Measurements from ENCODE around the gene NTM. TPM values are rescaled to one million over a fixed set of nuclear protein-coding genes. Genes with fewer than 3 reads are reported as not detected.

NTM gene
- total RNA-seq, 4 donors from 2014 or later = 0.40 to 3.1 (median 2.1) TPM; not detected in 1

GRCh38 chr11:131345406-131345805 is 25.0 kb upstream of the NTM start:
- TF ChIP-seq POLR2AphosphoS5 (IDR thresholded peaks at IDR 0.05) (no peak), POLR2A (IDR thresholded peaks at IDR 0.05) (no peak), EP300 (IDR thresholded peaks at IDR 0.05; ENCODE audit: low read depth) (no peak), CTCF (IDR thresholded peaks at IDR 0.05) (no peak)
- H3K4me3 ChIP-seq = no peak overlapping the region
- H3K9me3 ChIP-seq = no peaks in the 10 kb centered on the region
- no peaks in the 10 kb centered on the region for H3K27me3 ChIP-seq
- in situ Hi-C loops (cut with MboI; ENCODE audit: low pct_ligation_motif_present in 1 of 4, low pct_unique_long_range_greater_than_20kb in 1 of 4, low sequenced_read_pairs in 3 of 4) = no loop called here
- H3K4me1 ChIP-seq = no peaks in the 10 kb centered on the region
- no peak for DNase-seq
- H3K27ac ChIP-seq = no peak overlapping the region
- WGBS, 2 donors (ENCODE audit: low coverage in 1 of 2) = 83 to 93% methylated on average over 2 to 3 of the region's 3 CpGs
- intact Hi-C loops (cut with DNase I; ENCODE audit: low total_unique reads) = no loop called here
- H3K36me3 ChIP-seq = no peaks in the 10 kb centered on the region

DNA sequence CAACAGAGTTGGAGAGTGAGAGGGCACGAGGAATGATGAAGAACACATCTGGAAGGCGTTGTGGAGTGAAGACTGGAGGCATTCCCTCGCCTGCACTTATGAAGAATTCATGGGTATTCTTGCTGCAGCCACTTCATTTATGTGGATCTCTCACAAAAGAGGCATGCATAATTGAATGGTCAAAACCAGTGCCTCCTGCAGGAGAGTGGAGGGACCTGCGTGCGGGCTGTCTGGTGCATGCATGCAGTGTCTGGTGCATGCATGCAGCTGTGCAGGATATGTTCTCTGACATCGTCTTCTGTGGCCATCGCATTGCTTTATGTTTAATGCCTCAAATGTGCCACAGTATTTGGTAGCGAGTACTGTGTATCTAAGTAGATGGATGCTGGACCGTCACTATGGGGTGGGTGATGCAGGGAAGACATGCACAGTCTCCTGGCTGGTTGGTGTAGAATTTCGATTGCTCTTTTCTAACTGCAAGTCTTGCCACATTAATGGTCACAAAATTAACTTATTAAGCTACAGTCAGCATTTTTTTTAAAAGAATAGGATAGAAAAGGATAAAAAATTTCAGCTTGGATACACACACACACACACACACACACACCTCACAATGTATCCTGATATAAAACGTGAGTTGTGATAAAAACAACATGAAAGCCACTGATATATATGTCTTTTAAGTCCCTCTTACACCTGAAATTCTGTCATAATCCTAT is 20.9 kb upstream of the NTM start:
- no peak for DNase-seq
- intact Hi-C loops (cut with DNase I; ENCODE audit: low total_unique reads) (no loop called here), in situ Hi-C loops (cut with MboI; ENCODE audit: low pct_ligation_motif_present in 1 of 4, low pct_unique_long_range_greater_than_20kb in 1 of 4, low sequenced_read_pairs in 3 of 4) (no loop called here)
- no peaks in the 10 kb centered on the region for H3K36me3 ChIP-seq
- no peak overlapping the region for H3K27ac ChIP-seq
- no peak for TF ChIP-seq POLR2AphosphoS5 (IDR thresholded peaks at IDR 0.05)
- no peak for TF ChIP-seq POLR2A (IDR thresholded peaks at IDR 0.05)
- no peak for TF ChIP-seq CTCF (IDR thresholded peaks at IDR 0.05)
- TF ChIP-seq EP300 (IDR thresholded peaks at IDR 0.05; ENCODE audit: low read depth) = no peak
- H3K27me3 ChIP-seq = no peaks in the 10 kb centered on the region
- H3K9me3 ChIP-seq = no peaks in the 10 kb centered on the region
- no peak overlapping the region for H3K4me3 ChIP-seq
- no peaks in the 10 kb centered on the region for H3K4me1 ChIP-seq
- WGBS, 2 donors (ENCODE audit: low coverage in 1 of 2) = 68 to 77% methylated on average over 5 to 11 of the region's 11 CpGs

GRCh38 chr11:131350872-131351271 is 19.5 kb upstream of the NTM start:
- in situ Hi-C loops (cut with MboI; ENCODE audit: low pct_ligation_motif_present in 1 of 4, low pct_unique_long_range_greater_than_20kb in 1 of 4, low sequenced_read_pairs in 3 of 4) (no loop called here), intact Hi-C loops (cut with DNase I; ENCODE audit: low total_unique reads) (no loop called here)
- Histone ChIP-seq H3K4me1 (no peaks in the 10 kb centered on the region), H3K27ac (no peak overlapping the region), H3K27me3 (no peaks in the 10 kb centered on the region), H3K9me3 (no peaks in the 10 kb centered on the region), H3K4me3 (no peak overlapping the region), H3K36me3 (no peaks in the 10 kb centered on the region)
- WGBS, 2 donors (ENCODE audit: low coverage in 1 of 2) = 72 to 93% methylated on average over 4 to 9 of the region's 9 CpGs
- TF ChIP-seq CTCF (IDR thresholded peaks at IDR 0.05) = no peak
- TF ChIP-seq EP300 (IDR thresholded peaks at IDR 0.05; ENCODE audit: low read depth) = no peak
- no peak for TF ChIP-seq POLR2AphosphoS5 (IDR thresholded peaks at IDR 0.05)
- TF ChIP-seq POLR2A (IDR thresholded peaks at IDR 0.05) = no peak
- DNase-seq = no peak

DNA sequence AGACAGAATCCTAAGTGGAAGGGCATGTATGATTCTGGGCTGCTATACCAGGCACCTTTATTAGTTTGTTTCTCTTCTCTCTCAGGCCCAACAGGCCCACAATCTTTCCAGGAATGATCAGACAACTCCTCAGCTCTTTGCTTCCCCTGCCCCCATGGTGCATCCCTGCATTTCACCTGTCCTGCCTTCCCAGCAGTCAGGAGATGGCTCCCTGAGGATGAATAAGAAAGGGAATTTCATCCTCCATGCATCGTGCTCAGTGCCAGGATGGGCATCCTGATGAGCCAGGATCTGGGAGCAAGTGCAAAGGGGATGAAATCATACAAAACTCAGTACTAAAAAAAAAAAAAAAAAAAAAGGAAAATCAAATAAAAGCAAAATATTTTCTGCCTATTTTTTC is 18.6 kb upstream of the NTM start:
- no peaks in the 10 kb centered on the region for H3K27me3 ChIP-seq

More for the DNA sequence above, 18.6 kb upstream of the NTM start:
- TF ChIP-seq POLR2A (IDR thresholded peaks at IDR 0.05) (no peak), CTCF (IDR thresholded peaks at IDR 0.05) (no peak)
- Histone ChIP-seq H3K27ac (no peak overlapping the region), H3K9me3 (no peaks in the 10 kb centered on the region), H3K4me3 (no peak overlapping the region), H3K4me1 (no peaks in the 10 kb centered on the region), H3K36me3 (no peaks in the 10 kb centered on the region)
- intact Hi-C loops (cut with DNase I; ENCODE audit: low total_unique reads) = no loop called here
- no peak for DNase-seq
- in situ Hi-C loops (cut with MboI; ENCODE audit: low pct_ligation_motif_present in 1 of 4, low pct_unique_long_range_greater_than_20kb in 1 of 4, low sequenced_read_pairs in 3 of 4) = no loop called here
- WGBS, 2 donors (ENCODE audit: low coverage in 1 of 2) = 42 to 78% methylated on average over 1 of the region's 1 CpG

All from transverse colon (tissue), 4 donors.